ENCODE measurements around the gene CYP4B1.

Gene CYP4B1

DNA sequence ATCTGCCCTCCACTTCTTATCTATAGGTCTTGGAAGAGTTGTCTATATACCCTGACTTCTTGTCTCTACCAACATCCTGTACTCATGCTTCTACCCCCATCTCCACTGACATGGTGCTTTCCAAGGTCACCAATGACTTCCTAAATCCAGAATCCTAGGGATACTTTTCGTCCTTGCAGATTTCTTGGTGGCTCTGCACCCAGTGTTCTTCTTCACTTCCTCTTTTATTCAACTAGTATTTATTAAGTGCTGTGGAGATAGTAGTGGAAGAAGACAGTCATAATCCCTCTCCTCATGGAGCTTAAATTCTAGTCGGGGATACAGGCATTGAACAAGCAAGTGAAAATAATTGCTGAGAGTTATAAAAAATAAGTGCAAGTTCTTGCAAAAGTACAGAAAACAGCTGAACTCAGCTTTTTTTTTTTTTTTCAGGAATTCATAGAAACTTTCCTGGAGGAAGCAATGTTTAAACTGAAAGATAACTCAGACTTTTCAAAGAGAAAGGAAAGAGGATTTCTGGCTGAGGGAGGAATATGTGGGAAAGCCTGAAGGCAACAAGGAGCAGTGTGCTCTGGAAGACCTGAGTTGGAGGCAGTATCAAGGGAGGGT is 38.2 kb upstream of the CYP4B1 start:
- TF ChIP-seq TCF4 (CRISPR knock-in tag; IDR thresholded peaks at IDR 0.05; ENCODE audit: borderline replicate concordance) (no peak), ZFP30 (CRISPR knock-in tag; IDR thresholded peaks at IDR 0.05) (no peak), OSR1 (CRISPR knock-in tag; IDR thresholded peaks at IDR 0.05) (no peak), SNAI2 (CRISPR knock-in tag; IDR thresholded peaks at IDR 0.05) (no peak), TSHZ2 (CRISPR knock-in tag; IDR thresholded peaks at IDR 0.05) (no peak), ZFP3 (CRISPR knock-in tag; IDR thresholded peaks at IDR 0.05) (no peak), ARNTL (CRISPR knock-in tag; IDR thresholded peaks at IDR 0.05; ENCODE audit: borderline replicate concordance, low read depth) (no peak), ISL1 (CRISPR knock-in tag; IDR thresholded peaks at IDR 0.05) (no peak), ESRRG (CRISPR knock-in tag; IDR thresholded peaks at IDR 0.05) (no peak), GLIS3 (CRISPR knock-in tag; IDR thresholded peaks at IDR 0.05) (no peak)
- no peak for ATAC-seq

GRCh38 chr1:46761740-46762139 is 37.1 kb upstream of the CYP4B1 start:
- ATAC-seq, result no peak
- no peak for TF ChIP-seq SNAI2 (CRISPR knock-in tag; IDR thresholded peaks at IDR 0.05)
- no peak for TF ChIP-seq ZC3H10 (CRISPR knock-in tag; IDR thresholded peaks at IDR 0.05)
- TF ChIP-seq ZNF565 (CRISPR knock-in tag; conservative IDR thresholded peaks at IDR 0.05; ENCODE audit: low read depth), result no peak
- TF ChIP-seq ESRRG (CRISPR knock-in tag; IDR thresholded peaks at IDR 0.05), result no peak
- TF ChIP-seq TSHZ2 (CRISPR knock-in tag; IDR thresholded peaks at IDR 0.05), result no peak
- TF ChIP-seq ZNF70 (CRISPR knock-in tag; IDR thresholded peaks at IDR 0.05), result no peak

DNA sequence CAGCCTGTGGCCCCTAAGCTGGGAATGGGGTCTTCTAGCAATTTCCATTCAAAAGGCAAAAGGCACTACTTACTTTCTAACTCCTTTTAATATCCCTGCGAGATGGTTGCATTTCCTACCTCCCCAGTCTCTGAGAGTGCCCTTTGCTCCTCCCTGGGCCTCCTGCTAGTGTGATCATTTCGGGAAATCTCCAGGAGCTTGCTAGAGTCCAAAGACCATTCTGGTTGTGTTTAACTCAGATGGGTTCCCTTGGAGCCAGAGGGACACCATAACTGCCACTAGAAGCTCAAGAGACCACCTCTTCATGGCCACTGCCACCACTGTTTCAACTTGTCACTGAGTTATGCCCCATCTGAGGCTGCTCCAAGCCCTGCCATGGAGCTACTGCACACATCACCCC is 34.4 kb upstream of the CYP4B1 start:
- no peak for TF ChIP-seq ESRRG (CRISPR knock-in tag; IDR thresholded peaks at IDR 0.05)
- TF ChIP-seq, protein P1, sequence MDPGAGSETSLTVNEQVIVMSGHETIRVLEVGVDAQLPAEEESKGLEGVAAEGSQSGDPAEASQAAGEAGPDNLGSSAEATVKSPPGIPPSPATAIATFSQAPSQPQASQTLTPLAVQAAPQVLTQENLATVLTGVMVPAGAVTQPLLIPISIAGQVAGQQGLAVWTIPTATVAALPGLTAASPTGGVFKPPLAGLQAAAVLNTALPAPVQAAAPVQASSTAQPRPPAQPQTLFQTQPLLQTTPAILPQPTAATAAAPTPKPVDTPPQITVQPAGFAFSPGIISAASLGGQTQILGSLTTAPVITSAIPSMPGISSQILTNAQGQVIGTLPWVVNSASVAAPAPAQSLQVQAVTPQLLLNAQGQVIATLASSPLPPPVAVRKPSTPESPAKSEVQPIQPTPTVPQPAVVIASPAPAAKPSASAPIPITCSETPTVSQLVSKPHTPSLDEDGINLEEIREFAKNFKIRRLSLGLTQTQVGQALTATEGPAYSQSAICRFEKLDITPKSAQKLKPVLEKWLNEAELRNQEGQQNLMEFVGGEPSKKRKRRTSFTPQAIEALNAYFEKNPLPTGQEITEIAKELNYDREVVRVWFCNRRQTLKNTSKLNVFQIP (CRISPR knock-in tag; IDR thresholded peaks at IDR 0.05; ENCODE audit: borderline replicate concordance, low read depth), result no peak
- TF ChIP-seq ZC3H10 (CRISPR knock-in tag; IDR thresholded peaks at IDR 0.05), result no peak
- no peak for TF ChIP-seq ZNF8 (CRISPR knock-in tag; IDR thresholded peaks at IDR 0.05)
- TF ChIP-seq SNAI2 (CRISPR knock-in tag; IDR thresholded peaks at IDR 0.05), result no peak
- no peak for TF ChIP-seq CSRNP3 (CRISPR knock-in tag; IDR thresholded peaks at IDR 0.05)
- TF ChIP-seq, protein P2, sequence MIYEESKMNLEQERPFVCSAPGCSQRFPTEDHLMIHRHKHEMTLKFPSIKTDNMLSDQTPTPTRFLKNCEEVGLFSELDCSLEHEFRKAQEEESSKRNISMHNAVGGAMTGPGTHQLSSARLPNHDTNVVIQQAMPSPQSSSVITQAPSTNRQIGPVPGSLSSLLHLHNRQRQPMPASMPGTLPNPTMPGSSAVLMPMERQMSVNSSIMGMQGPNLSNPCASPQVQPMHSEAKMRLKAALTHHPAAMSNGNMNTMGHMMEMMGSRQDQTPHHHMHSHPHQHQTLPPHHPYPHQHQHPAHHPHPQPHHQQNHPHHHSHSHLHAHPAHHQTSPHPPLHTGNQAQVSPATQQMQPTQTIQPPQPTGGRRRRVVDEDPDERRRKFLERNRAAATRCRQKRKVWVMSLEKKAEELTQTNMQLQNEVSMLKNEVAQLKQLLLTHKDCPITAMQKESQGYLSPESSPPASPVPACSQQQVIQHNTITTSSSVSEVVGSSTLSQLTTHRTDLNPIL (CRISPR knock-in tag; IDR thresholded peaks at IDR 0.05; ENCODE audit: low read depth), result no peak
- TF ChIP-seq BACH2 (CRISPR knock-in tag; IDR thresholded peaks at IDR 0.05; ENCODE audit: borderline replicate concordance), result no peak
- no peak for TF ChIP-seq RARB (CRISPR knock-in tag; IDR thresholded peaks at IDR 0.05)
- ATAC-seq, result no peak
